WTC11 (cell line): ENCODE data around the gene PTPRN. TPM values are rescaled to one million over a fixed set of nuclear protein-coding genes. Genes with fewer than 3 reads are reported as not detected.
A peak's percentile ranks its signal among the peaks of the same experiment; 100 is the strongest.

Experiments used
- ATAC-seq: fragments of 200-7000 bp; cut with Tn5 transposase; 2 replicates; pipeline ENCODE4 v1.10.0; 2021; ENCODE audit warnings: mild to moderate bottlenecking, moderate library complexity
- CTCF ChIA-PET: fragments of 300-600 bp; sonication (Branson Sonifier 250); formaldehyde crosslinking; loops from one replicate; lab custom pipeline; 2021; ENCODE audit warnings: antibody characterized with exemption; lab: Charles Lee
- POLR2A ChIA-PET: fragments of 350-600 bp; sonication (Branson Sonifier 250); formaldehyde crosslinking; loops from one replicate; lab custom pipeline; 2021; ENCODE audit warnings: antibody characterized with exemption; lab: Charles Lee
- DNase-seq: peaks from one replicate; pipeline ENCODE4 v3.0.0; 2021; ENCODE audit warnings: low spot score
- H3K27ac Mint-ChIP-seq: 2 replicates; pipeline ENCODE4 v1.8.0; 2021; ENCODE audit warnings: mixed read lengths
- H3K27me3 Mint-ChIP-seq: 2 replicates; pipeline ENCODE4 v1.8.0; 2021; ENCODE audit warnings: low read depth, mild to moderate bottlenecking, moderate library complexity, mixed read lengths
- H3K36me3 Mint-ChIP-seq: 2 replicates; pipeline ENCODE4 v1.8.0; 2021; ENCODE audit warnings: mixed read lengths
- H3K4me1 Mint-ChIP-seq: 2 replicates; pipeline ENCODE4 v1.8.0; 2022; ENCODE audit warnings: mixed read lengths
- H3K4me3 Mint-ChIP-seq: 2 replicates; pipeline ENCODE4 v1.8.0; 2021; ENCODE audit warnings: mild to moderate bottlenecking, moderate library complexity, mixed read lengths
- H3K9me3 Mint-ChIP-seq: 2 replicates; pipeline ENCODE4 v1.8.0; 2021; ENCODE audit warnings: mixed read lengths
- ESRRA ChIP-seq: sonication (generic); formaldehyde crosslinking; IDR thresholded peaks from 2 replicates; pipeline ENCODE4 v1.8.1; 2022; ENCODE audit warnings: mild to moderate bottlenecking, missing genetic modification reagents, borderline replicate concordance
- NFATC4 ChIP-seq: fragments of 250-450 bp; sonication (Bioruptor Pico); IDR thresholded peaks from 2 replicates; pipeline ENCODE4 v1.9.0; 2021; ENCODE audit warnings: mild to moderate bottlenecking
- PRDM15 ChIP-seq: sonication (generic); formaldehyde crosslinking; IDR thresholded peaks from 2 replicates; pipeline ENCODE4 v1.8.0; 2022; ENCODE audit warnings: missing genetic modification reagents
- USF1 ChIP-seq: sonication (generic); formaldehyde crosslinking; IDR thresholded peaks from 2 replicates; pipeline ENCODE4 v1.8.0; 2022; ENCODE audit warnings: mild to moderate bottlenecking, missing genetic modification reagents
- ZBTB21 ChIP-seq: sonication (generic); formaldehyde crosslinking; IDR thresholded peaks from 2 replicates; pipeline ENCODE4 v1.8.1; 2023; ENCODE audit warnings: mild to moderate bottlenecking, missing genetic modification reagents, borderline replicate concordance
- ZNF138 ChIP-seq: sonication (generic); formaldehyde crosslinking; conservative IDR thresholded peaks from 2 replicates; pipeline ENCODE4 v1.8.1; 2022; ENCODE audit warnings: mild to moderate bottlenecking, moderate library complexity, missing genetic modification reagents
- ZNF512 ChIP-seq: sonication (generic); formaldehyde crosslinking; IDR thresholded peaks from 2 replicates; pipeline ENCODE4 v1.8.1; 2022; ENCODE audit warnings: missing genetic modification reagents, borderline replicate concordance
- total RNA-seq: library from RNA; stranded (reverse); gene quantifications from 3 replicates; pipeline ENCODE4 v1.2.3, GENCODE V29; 2021
- TF ChIP-seq, protein P1 (sequence below): fragments of 200-600 bp; IDR thresholded peaks from 2 replicates; pipeline ENCODE4 v1.8.0; 2022; ENCODE audit warnings: antibody characterized with exemption
- TF ChIP-seq, protein P2 (sequence below): sonication (generic); formaldehyde crosslinking; IDR thresholded peaks from 2 replicates; pipeline ENCODE4 v1.8.1; 2023; ENCODE audit warnings: mild to moderate bottlenecking, missing genetic modification reagents
- TF ChIP-seq, protein P3 (sequence below): fragments of 250-450 bp; sonication (Bioruptor Pico); IDR thresholded peaks from 2 replicates; pipeline ENCODE4 v1.8.0; 2021; ENCODE audit warnings: mild to moderate bottlenecking
- TF ChIP-seq, protein P4 (sequence below): sonication (generic); formaldehyde crosslinking; conservative IDR thresholded peaks from 2 replicates; pipeline ENCODE4 v1.8.1; 2023; ENCODE audit warnings: mild to moderate bottlenecking, low read depth, missing genetic modification reagents, moderate library complexity
- TF ChIP-seq, protein P5 (sequence below): sonication (generic); formaldehyde crosslinking; IDR thresholded peaks from 2 replicates; pipeline ENCODE4 v1.8.1; 2023; ENCODE audit warnings: mild to moderate bottlenecking, missing genetic modification reagents, moderate library complexity

PTPRN gene
- total RNA-seq, 1 experiment from 2014 or later = 3.8 TPM

DNA sequence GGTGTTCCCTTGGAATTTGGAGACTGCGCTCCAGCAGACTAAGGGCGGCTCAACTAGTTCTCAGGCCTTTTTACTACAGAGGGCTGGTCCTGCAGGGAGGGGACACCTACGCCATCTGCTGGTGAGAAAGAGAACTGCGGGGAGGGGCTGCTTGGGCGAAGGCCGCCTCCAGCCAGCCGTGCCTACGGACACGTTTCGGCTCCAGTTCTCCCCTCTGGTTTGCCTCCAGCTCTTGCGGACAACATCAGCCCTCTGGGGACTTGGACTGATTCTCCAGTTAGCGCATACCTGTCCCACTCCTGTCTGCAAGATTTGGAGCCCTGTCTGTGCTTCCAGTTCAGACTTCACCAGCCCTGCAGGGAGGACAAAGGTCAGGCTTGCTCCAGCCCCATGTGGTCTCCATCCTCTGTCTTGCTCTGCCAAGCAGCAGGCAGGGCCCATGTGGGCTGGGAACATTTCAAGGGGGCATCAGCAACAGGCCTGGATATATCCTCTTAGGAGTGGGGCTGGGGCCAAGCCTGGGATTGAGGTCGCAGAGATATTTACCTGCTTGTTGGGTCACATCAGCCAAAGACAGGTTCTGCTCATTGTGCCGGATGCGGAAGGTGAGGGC is 10.3 kb downstream of the PTPRN start (continued):
- TF ChIP-seq, protein P1, sequence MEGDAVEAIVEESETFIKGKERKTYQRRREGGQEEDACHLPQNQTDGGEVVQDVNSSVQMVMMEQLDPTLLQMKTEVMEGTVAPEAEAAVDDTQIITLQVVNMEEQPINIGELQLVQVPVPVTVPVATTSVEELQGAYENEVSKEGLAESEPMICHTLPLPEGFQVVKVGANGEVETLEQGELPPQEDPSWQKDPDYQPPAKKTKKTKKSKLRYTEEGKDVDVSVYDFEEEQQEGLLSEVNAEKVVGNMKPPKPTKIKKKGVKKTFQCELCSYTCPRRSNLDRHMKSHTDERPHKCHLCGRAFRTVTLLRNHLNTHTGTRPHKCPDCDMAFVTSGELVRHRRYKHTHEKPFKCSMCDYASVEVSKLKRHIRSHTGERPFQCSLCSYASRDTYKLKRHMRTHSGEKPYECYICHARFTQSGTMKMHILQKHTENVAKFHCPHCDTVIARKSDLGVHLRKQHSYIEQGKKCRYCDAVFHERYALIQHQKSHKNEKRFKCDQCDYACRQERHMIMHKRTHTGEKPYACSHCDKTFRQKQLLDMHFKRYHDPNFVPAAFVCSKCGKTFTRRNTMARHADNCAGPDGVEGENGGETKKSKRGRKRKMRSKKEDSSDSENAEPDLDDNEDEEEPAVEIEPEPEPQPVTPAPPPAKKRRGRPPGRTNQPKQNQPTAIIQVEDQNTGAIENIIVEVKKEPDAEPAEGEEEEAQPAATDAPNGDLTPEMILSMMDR = peak; percentile 99
- TF ChIP-seq PRDM15 (CRISPR knock-in tag) = peak; percentile 89
- TF ChIP-seq, protein P2, sequence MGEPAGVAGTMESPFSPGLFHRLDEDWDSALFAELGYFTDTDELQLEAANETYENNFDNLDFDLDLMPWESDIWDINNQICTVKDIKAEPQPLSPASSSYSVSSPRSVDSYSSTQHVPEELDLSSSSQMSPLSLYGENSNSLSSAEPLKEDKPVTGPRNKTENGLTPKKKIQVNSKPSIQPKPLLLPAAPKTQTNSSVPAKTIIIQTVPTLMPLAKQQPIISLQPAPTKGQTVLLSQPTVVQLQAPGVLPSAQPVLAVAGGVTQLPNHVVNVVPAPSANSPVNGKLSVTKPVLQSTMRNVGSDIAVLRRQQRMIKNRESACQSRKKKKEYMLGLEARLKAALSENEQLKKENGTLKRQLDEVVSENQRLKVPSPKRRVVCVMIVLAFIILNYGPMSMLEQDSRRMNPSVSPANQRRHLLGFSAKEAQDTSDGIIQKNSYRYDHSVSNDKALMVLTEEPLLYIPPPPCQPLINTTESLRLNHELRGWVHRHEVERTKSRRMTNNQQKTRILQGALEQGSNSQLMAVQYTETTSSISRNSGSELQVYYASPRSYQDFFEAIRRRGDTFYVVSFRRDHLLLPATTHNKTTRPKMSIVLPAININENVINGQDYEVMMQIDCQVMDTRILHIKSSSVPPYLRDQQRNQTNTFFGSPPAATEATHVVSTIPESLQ (CRISPR knock-in tag) = no peak

DNA sequence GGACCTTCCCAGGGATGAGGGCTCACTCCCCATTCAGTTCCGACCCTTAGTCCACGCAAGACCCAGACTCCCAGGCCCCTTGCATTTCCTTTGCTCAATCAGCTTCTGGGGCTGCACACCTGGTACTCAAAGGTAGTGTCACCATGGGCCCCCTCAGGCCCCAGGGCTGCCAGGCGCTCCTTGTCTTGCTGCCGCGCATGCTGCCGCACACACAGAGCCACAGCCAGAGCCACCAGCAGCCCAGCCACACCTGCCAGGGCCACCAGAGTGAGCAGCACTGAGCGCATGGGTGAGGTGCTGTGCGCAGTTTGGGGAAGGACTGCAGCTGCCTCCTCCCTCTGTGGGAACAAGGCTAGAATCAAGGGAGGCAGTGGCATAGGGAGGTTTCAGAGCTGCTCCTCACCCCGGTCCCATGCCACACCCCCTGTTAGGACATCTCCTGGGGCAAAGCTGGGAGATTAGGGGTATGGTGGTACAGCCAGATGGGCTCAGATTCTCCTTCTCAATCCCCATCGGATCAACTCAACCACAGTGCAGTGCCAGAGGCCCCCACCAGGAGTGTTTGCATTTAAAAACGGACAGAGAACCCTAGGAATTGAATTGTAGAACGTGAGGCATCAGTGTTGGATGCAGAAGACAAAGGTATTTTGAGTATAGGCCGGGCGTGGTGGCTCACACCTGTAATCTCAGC is 11.3 kb downstream of the PTPRN start:
- Mint-ChIP-seq H3K4me1 (peaks cover 27% of the 10 kb centered on the region), H3K9me3 (peaks cover 5% of the 10 kb centered on the region; the same call in 1 of the 2 replicates), H3K27ac (no peak overlapping the region), H3K36me3 (no peaks in the 10 kb centered on the region), H3K27me3 (peaks cover 76% of the 10 kb centered on the region), H3K4me3 (no peak overlapping the region)
- ATAC-seq = no peak
- POLR2A ChIA-PET = no interaction called here
- TF ChIP-seq ZNF512 (CRISPR knock-in tag) (no peak), NFATC4 (CRISPR knock-in tag) (no peak), ZNF138 (CRISPR knock-in tag) (no peak), USF1 (CRISPR knock-in tag) (no peak), ZBTB21 (CRISPR knock-in tag) (no peak), ESRRA (CRISPR knock-in tag) (no peak)
- TF ChIP-seq, protein P2 (CRISPR knock-in tag) = no peak
- TF ChIP-seq, protein P3, sequence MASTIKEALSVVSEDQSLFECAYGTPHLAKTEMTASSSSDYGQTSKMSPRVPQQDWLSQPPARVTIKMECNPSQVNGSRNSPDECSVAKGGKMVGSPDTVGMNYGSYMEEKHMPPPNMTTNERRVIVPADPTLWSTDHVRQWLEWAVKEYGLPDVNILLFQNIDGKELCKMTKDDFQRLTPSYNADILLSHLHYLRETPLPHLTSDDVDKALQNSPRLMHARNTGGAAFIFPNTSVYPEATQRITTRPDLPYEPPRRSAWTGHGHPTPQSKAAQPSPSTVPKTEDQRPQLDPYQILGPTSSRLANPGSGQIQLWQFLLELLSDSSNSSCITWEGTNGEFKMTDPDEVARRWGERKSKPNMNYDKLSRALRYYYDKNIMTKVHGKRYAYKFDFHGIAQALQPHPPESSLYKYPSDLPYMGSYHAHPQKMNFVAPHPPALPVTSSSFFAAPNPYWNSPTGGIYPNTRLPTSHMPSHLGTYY (CRISPR knock-in tag) = no peak
- TF ChIP-seq, protein P4, sequence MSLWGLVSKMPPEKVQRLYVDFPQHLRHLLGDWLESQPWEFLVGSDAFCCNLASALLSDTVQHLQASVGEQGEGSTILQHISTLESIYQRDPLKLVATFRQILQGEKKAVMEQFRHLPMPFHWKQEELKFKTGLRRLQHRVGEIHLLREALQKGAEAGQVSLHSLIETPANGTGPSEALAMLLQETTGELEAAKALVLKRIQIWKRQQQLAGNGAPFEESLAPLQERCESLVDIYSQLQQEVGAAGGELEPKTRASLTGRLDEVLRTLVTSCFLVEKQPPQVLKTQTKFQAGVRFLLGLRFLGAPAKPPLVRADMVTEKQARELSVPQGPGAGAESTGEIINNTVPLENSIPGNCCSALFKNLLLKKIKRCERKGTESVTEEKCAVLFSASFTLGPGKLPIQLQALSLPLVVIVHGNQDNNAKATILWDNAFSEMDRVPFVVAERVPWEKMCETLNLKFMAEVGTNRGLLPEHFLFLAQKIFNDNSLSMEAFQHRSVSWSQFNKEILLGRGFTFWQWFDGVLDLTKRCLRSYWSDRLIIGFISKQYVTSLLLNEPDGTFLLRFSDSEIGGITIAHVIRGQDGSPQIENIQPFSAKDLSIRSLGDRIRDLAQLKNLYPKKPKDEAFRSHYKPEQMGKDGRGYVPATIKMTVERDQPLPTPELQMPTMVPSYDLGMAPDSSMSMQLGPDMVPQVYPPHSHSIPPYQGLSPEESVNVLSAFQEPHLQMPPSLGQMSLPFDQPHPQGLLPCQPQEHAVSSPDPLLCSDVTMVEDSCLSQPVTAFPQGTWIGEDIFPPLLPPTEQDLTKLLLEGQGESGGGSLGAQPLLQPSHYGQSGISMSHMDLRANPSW (CRISPR knock-in tag) = no peak
- TF ChIP-seq, protein P5, sequence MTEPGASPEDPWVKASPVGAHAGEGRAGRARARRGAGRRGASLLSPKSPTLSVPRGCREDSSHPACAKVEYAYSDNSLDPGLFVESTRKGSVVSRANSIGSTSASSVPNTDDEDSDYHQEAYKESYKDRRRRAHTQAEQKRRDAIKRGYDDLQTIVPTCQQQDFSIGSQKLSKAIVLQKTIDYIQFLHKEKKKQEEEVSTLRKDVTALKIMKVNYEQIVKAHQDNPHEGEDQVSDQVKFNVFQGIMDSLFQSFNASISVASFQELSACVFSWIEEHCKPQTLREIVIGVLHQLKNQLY (CRISPR knock-in tag) = no peak
- DNase-seq = no peak
- CTCF ChIA-PET = interaction anchor here (0.6 to 3.5 kb wide), 9 partner anchors 11 to 138 kb away, joined by 3 to 19 read pairs (median 5); partner anchors contain the start of genes GLB1L, PTPRN and STK16
